Mesenteric fat pad (tissue), 1 donor: Measurements from ENCODE around the gene CALD1. TPM values are rescaled to one million over a fixed set of nuclear protein-coding genes. Genes with fewer than 3 reads are reported as not detected.

Source experiments
- DNase-seq: peaks from one replicate; pipeline ENCODE4 v3.0.0-alpha.2; 2020; ENCODE audit warnings: low spot score
- total RNA-seq: library from RNA; stranded (reverse); fragmentation: NEBNext Ultra II Directional; extraction: Animal tissue kit (Norgen Biotek cat#: 25700); gene quantifications from one replicate; pipeline ENCODE4 v1.2.1, GENCODE V29; 2021
- donor health status: DM: yes; HTN: yes; CAD: no.

The CALD1 gene
- total RNA-seq, 1 donor from 2014 or later, result 227 TPM

- no peak for DNase-seq
Observed at GRCh38 chr7:134922720-134923704, 143.6 kb downstream of the CALD1 start.

- DNase-seq, result no peak
Observed at GRCh38 chr7:134925766-134926165, 146.3 kb downstream of the CALD1 start.

- no peak for DNase-seq
Observed at GRCh38 chr7:134926396-134926795, 147.0 kb downstream of the CALD1 start.

DNA sequence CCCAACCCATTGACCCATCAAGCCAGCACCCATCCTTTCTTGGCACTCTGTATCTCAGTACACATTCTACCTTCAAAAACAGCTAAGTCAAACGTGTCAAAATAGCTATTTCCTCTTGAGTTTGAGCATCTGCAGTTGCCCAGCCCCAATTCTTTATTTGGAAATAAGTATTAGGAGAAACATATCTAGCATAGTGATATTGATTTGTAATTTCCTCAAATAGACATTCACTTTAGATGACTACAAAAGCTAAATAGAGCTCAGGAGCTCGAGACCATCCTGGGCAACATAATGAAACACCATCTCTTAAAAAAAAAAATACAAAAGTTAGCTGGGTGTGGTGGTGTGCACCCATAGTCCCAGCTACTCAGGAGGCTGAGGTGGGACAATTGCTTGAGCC lies 147.6 kb downstream of the CALD1 start:
- DNase-seq, result no peak

DNA sequence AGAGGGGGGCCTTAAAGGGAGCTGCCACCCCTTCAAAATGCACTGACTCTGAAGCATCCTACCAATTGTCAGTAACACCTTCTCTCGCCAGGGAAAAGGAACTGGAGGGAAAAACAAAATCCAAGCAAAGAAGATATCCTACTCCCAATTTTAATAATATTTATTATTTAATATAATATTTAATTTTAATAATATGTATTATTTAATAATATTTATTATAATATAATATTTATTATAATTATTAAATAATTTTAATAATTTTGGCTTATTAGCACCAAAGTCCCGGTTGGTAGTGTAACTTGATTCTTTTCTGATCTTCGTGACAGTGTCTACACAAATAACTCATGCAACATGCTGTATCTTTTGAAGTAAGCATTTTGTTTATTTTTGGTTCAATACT lies 148.3 kb downstream of the CALD1 start:
- DNase-seq, result no peak

DNA sequence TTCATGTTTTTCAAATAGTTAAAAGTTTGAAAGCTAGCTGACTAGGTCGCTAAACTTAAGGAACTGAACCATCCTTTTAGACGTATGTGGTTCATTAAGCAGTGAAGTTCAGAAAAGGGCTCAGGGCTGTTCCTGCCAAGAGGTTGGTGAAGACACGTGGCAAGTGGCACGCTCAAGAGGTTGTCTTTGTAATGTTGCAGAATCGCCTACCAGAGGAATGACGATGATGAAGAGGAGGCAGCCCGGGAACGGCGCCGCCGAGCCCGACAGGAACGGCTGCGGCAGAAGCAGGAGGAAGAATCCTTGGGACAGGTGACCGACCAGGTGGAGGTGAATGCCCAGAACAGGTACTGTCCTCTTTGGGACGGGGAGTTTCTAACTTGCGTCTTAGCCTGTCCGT lies 149.1 kb downstream of the CALD1 start:
- DNase-seq, result no peak

DNA sequence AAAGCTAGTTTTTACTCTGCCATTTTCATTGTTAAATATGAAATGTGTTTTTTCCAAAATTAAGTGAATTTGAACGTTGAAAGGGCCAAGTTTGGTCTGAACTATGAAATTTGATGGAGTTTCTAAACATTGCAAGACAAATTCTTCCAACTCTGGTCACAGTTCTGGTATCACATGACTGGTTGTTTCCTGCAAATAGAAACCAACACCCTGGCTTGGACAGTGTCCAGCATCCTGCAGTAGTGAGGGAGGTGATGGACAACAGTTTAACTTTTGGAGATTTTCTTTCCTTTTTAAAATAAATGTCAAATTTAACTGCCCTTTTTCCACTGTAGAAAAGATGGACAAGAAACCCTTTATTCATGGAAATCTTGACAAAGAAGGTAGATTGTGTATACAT lies 152.1 kb downstream of the CALD1 start:
- no peak for DNase-seq

GRCh38 chr7:134932707-134933370 lies 153.4 kb downstream of the CALD1 start:
- DNase-seq, result no peak

GRCh38 chr7:134933460-134934068 lies 154.1 kb downstream of the CALD1 start:
- no peak for DNase-seq

GRCh38 chr7:134935701-134936100 lies 156.3 kb downstream of the CALD1 start:
- no peak for DNase-seq

GRCh38 chr7:134936893-134937510 lies 157.6 kb downstream of the CALD1 start:
- no peak for DNase-seq

- no peak for DNase-seq
Observed at GRCh38 chr7:134938141-134938540, 158.7 kb downstream of the CALD1 start.

DNA sequence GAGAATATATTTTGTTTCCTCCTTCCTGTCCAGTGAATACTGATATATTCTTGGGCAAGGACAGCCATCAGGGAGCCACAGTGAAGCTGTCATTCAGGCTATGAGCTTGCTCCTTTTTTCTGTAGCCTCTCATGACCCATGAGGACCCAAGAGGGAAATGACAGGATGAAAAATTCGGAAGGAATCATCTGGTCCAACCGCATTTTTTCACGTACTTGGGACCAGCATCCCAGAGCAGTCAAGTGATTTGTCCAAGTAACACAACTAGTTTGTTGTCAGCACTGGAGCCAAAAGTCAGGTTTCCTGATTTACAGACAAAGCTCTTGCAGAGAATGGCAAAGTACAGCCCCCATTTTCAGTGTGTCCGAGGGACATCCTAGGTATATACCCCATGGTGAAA lies 159.7 kb downstream of the CALD1 start:
- DNase-seq, result no peak

DNA sequence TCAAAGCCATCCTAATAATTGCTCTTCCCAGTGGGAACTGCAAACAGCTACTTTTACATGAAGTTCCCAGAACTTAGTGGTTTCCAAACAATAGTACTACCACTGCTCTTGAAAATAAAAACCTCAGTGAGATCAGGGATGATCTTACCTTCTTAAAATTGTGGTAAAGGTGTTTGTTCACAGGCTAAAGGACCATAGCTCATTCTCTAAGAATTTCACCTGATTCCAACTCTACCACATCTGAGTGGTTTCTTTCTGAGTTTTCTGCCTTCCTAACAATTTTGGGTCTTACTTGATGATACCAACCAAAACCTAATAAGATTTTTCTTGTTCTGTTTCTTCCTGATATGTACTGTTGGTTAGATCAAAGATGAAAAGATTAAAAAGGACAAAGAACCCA lies 161.3 kb downstream of the CALD1 start:
- DNase-seq, result no peak

DNA sequence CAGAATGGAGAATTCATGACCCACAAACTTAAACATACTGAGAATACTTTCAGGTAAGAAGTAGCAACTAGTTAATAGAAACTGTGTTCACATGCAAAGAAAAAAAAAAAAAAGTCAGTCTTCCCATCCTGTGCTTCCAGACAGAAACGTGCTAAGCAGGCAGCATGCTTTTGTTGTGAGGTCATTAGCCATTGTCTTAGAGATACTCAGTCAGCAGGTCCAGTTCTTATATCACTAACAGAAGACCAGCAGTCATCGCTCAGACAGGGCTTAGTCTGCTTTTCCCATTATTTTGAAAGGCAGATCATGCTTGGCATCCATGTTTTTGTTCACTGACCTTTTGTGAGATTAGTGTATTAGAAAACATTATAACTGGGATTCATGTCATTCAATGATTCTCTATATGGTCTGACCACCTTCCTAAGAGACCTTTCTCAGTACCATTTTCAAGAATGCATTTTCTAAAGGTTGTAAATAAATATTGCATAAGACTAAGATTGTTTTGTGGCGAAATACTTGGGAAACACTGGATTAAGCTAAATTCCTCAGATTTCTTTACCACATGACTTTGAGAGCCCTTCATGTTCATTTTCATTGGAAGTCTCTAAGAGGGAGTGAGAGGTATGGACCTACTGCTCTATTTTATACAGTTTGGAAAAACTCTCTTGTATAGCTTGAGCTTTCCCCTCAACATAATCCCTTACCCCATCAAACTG lies 161.9 kb downstream of the CALD1 start:
- DNase-seq, result no peak

- DNase-seq, result no peak
Observed at GRCh38 chr7:134941952-134942351, 162.5 kb downstream of the CALD1 start.

GRCh38 chr7:134942690-134943466 lies 163.4 kb downstream of the CALD1 start:
- no peak for DNase-seq

DNA sequence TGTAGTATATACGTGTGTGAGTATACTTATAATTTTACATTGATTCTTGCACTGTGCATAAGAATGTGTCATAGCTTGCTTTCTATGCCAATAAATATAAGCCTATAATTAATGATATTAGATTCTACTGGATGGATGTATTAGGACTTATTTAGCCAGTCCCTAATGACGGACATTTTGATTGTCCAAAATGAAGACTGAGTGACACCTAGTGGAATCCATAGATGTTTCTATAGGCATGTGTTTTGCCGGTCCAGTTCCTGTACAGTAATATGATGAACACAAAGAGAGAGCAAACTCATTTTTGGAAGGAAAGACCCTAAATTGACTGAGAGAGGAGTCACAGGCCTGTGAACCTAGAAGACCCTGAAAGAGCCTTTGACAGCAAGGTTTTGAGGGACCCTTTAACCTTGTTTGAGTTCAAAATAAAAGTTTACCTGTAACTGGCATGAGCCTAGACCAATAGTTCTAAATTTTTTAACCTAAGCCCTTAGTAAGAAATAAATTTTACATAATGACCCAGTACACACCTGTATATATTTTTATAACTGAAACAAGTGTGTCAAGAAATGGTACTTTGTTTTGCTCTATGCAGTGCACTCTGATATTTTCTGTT lies 164.5 kb downstream of the CALD1 start:
- no peak for DNase-seq

DNA sequence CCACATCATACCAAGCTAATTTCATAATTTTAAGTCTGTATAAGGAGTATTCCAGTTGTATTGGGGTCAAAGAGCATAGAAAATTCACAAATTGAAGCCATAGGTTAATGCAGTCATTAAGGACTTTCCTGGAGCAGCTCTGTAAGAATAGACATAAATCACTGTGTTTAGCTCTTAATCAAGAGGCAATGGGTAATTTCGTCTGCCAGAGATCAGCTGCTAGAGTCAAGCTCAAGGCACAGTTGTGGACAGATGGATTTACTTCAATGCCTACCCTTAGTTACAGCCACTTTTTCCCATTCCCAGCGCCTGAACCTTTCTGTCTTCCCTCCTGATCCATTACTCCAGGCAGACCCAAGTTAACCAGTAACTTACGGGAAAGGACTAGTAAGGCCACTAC lies 166.3 kb downstream of the CALD1 start:
- DNase-seq, result no peak

GRCh38 chr7:134946260-134946659 lies 166.8 kb downstream of the CALD1 start:
- no peak for DNase-seq
